ENCODE data around the gene BMPER.

BMPER gene

GRCh38 chr7:34191771-34192479 lies 286.6 kb downstream of the BMPER start:
- no peak for DNase-seq

GRCh38 chr7:34192906-34193305 lies 287.6 kb downstream of the BMPER start:
- DNase-seq, result no peak

- no peak for DNase-seq
These were observed 292.9 kb downstream of the BMPER start for GRCh38 chr7:34198231-34198641.

Measured in NCI-H1694 treated with DMSO at 0.1 percent for 48 hours (cell line).